Stomach (tissue), 4 donors: ENCODE data around the gene PLGRKT.

ENCODE experiments used
- CTCF ChIP-seq, 7 experiments: fragments of 450-650 bp in 4 of 7; fragments of 200-600 bp in 3 of 7; sonication (generic) in 3 of 7; IDR thresholded peaks; one replicate each; pipeline ENCODE4 v1.5.1; 2016 to 2019; ENCODE audit warnings: antibody characterized with exemption in 7 of 7, control low read depth in 2 of 7, mild to moderate bottlenecking in 1 of 7
- EP300 ChIP-seq: sonication (generic); formaldehyde crosslinking; IDR thresholded peaks from one replicate; pipeline ENCODE4 v1.6.1; 2017; ENCODE audit warnings: antibody characterized with exemption
- POLR2A ChIP-seq, 4 donors: fragments of 450-650 bp; IDR thresholded peaks; one replicate each; pipeline ENCODE4 v1.6.1; 2016; ENCODE audit warnings: antibody characterized with exemption in 4 of 4, control low read depth in 2 of 4, mild to moderate bottlenecking in 1 of 4, moderate library complexity in 1 of 4

- TF ChIP-seq POLR2A (IDR thresholded peaks at IDR 0.05) (no peak), CTCF (IDR thresholded peaks at IDR 0.05) (no peak), EP300 (no peak)
Observed at GRCh38 chr9:5416953-5417352, 20.8 kb downstream of the PLGRKT start.
